IPS DF 4.7 (cell line): ENCODE data around the gene IGSF3.

Experiments
- DNase-seq: peaks from one replicate; pipeline ENCODE4 v3.0.0-alpha.2; 2013; ENCODE audit warnings: low spot score; ENCODE audit errors: extremely low read depth

IGSF3 gene

GRCh38 chr1:116686723-116687352 is 19.3 kb upstream of the IGSF3 start:
- DNase-seq, result no peak

GRCh38 chr1:116686175-116686574 is 18.6 kb upstream of the IGSF3 start:
- no peak for DNase-seq

- no peak for DNase-seq
Observed at GRCh38 chr1:116684575-116684974, 17.0 kb upstream of the IGSF3 start.

GRCh38 chr1:116682641-116683221 is 15.2 kb upstream of the IGSF3 start:
- no peak for DNase-seq

GRCh38 chr1:116681343-116681899 is 13.9 kb upstream of the IGSF3 start:
- no peak for DNase-seq

- no peak for DNase-seq
Observed at GRCh38 chr1:116680752-116681151, 13.2 kb upstream of the IGSF3 start.

GRCh38 chr1:116679828-116680628 is 12.5 kb upstream of the IGSF3 start:
- DNase-seq, result no peak

GRCh38 chr1:116679091-116679827 is 11.7 kb upstream of the IGSF3 start:
- DNase-seq, result no peak

- no peak for DNase-seq
Observed at GRCh38 chr1:116678732-116679090, 11.2 kb upstream of the IGSF3 start.

- DNase-seq, result no peak
Observed at GRCh38 chr1:116677474-116678062, 10.0 kb upstream of the IGSF3 start.

GRCh38 chr1:116676291-116676690 is 8.8 kb upstream of the IGSF3 start:
- DNase-seq, result no peak

GRCh38 chr1:116674751-116675150 is 7.2 kb upstream of the IGSF3 start:
- DNase-seq, result no peak

- no peak for DNase-seq
Observed at GRCh38 chr1:116674011-116674531, 6.5 kb upstream of the IGSF3 start.

GRCh38 chr1:116671912-116672311 is 4.4 kb upstream of the IGSF3 start:
- no peak for DNase-seq

- DNase-seq, result no peak
Observed at GRCh38 chr1:116671072-116671760, 3.7 kb upstream of the IGSF3 start.

GRCh38 chr1:116668277-116668676 is 744 bp upstream of the IGSF3 start:
- no peak for DNase-seq

GRCh38 chr1:116667078-116667574 is 407 bp downstream of the IGSF3 start:
- DNase-seq, result no peak

GRCh38 chr1:116666187-116667077 is 1.1 kb downstream of the IGSF3 start:
- DNase-seq, result no peak

GRCh38 chr1:116664978-116665371 is 2.6 kb downstream of the IGSF3 start:
- no peak for DNase-seq
